WTC11 (cell line): ENCODE measurements around the gene NTRK1.

Experiments
- CBFB ChIP-seq: sonication (generic); formaldehyde crosslinking; IDR thresholded peaks from 2 replicates; pipeline ENCODE4 v1.8.1; 2022; ENCODE audit warnings: mild to moderate bottlenecking, low read depth, missing genetic modification reagents
- CTCF ChIP-seq: fragments of 200-600 bp; IDR thresholded peaks from 2 replicates; pipeline ENCODE4 v1.8.0; 2022; ENCODE audit warnings: antibody characterized with exemption
- MXD4 ChIP-seq: fragments of 250-450 bp; sonication (Bioruptor Pico); IDR thresholded peaks from 2 replicates; pipeline ENCODE4 v1.8.0; 2021; ENCODE audit warnings: mild to moderate bottlenecking, moderate library complexity, borderline replicate concordance
- NFE2L1 ChIP-seq: sonication (generic); formaldehyde crosslinking; IDR thresholded peaks from 2 replicates; pipeline ENCODE4 v1.8.1; 2023; ENCODE audit warnings: missing genetic modification reagents
- NR2C2 ChIP-seq: sonication (generic); formaldehyde crosslinking; IDR thresholded peaks from 2 replicates; pipeline ENCODE4 v1.8.0; 2022; ENCODE audit warnings: mild to moderate bottlenecking, missing genetic modification reagents
- SP1 ChIP-seq: sonication (generic); formaldehyde crosslinking; conservative IDR thresholded peaks from 2 replicates; pipeline ENCODE4 v1.8.1; 2022; ENCODE audit warnings: missing genetic modification reagents
- STAT6 ChIP-seq: sonication (generic); formaldehyde crosslinking; conservative IDR thresholded peaks from 2 replicates; pipeline ENCODE4 v1.8.1; 2023; ENCODE audit warnings: mild to moderate bottlenecking, low read depth, missing genetic modification reagents, moderate library complexity
- USF2 ChIP-seq: sonication (generic); formaldehyde crosslinking; IDR thresholded peaks from 2 replicates; pipeline ENCODE4 v1.8.1; 2023; ENCODE audit warnings: mild to moderate bottlenecking, missing genetic modification reagents, moderate library complexity
- ZNF121 ChIP-seq: sonication (generic); formaldehyde crosslinking; IDR thresholded peaks from 2 replicates; pipeline ENCODE4 v1.8.0; 2023; ENCODE audit warnings: missing genetic modification reagents
- ZNF219 ChIP-seq: sonication (generic); formaldehyde crosslinking; IDR thresholded peaks from 2 replicates; pipeline ENCODE4 v1.8.0; 2023; ENCODE audit warnings: missing genetic modification reagents, mild to moderate bottlenecking, borderline replicate concordance
- ZNF423 ChIP-seq: fragments of 250-450 bp; sonication (Bioruptor Pico); IDR thresholded peaks from 2 replicates; pipeline ENCODE4 v2.1.2; 2022; ENCODE audit warnings: mild to moderate bottlenecking, moderate library complexity
- TF ChIP-seq, protein P1 (sequence below): sonication (generic); formaldehyde crosslinking; IDR thresholded peaks from 2 replicates; pipeline ENCODE4 v1.8.0; 2022; ENCODE audit warnings: mild to moderate bottlenecking, missing genetic modification reagents

DNA sequence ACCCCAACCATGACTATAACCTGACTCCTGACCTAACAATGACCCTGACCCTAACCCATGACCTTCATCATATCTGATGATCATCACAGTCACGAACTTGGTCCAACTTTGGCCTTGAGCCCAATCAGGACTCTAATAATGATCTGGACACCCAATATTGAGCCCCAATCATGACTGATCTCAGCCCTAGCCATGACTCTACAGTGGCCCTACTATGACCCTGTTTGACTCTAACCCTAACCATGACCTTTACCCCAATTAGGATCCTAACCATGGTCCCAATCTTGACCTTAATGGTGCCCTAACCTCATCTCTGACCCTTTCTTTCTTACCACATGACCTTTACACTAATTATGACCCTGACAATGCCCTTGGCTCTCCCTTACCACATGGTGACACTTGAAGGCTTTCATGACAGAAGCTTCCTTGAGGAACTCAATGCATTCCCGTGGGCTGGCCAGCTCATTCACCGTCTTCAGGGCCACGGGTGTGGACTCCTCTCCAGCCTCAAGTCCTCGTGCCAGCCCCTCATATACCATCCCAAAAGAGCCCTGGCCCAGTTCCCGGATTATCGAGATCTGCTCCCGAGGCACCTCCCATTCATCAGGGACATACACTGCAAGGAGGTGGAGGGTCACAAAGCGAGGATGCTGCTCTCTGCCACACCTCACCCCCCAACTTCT, 17.9 kb upstream of the NTRK1 start:
- TF ChIP-seq ZNF423 (no peak), USF2 (CRISPR knock-in tag) (no peak), CTCF (no peak), ZNF121 (CRISPR knock-in tag) (no peak), SP1 (CRISPR knock-in tag) (no peak), ZNF219 (CRISPR knock-in tag) (no peak), MXD4 (CRISPR knock-in tag) (no peak), NR2C2 (CRISPR knock-in tag) (no peak), NFE2L1 (CRISPR knock-in tag) (no peak), CBFB (no peak), STAT6 (no peak)
- TF ChIP-seq, protein P1, sequence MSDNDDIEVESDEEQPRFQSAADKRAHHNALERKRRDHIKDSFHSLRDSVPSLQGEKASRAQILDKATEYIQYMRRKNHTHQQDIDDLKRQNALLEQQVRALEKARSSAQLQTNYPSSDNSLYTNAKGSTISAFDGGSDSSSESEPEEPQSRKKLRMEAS (CRISPR knock-in tag), result no peak
